Hepatocyte (in vitro differentiated cells): Measurements from ENCODE around the gene AIFM1. TPM values are rescaled to one million over a fixed set of nuclear protein-coding genes. Genes with fewer than 3 reads are reported as not detected.
A peak's percentile ranks its signal among the peaks of the same experiment; 100 is the strongest.

Experiments used
- DNase-seq: peaks from one replicate; pipeline ENCODE4 v3.0.0-alpha.2; 2016; ENCODE audit warnings: low spot score
- H2AFZ ChIP-seq: fragments of 200-600 bp; sonication (generic); 2 replicates; pipeline ENCODE4 v1.6.0; 2016; ENCODE audit warnings: antibody characterized with exemption, mild to moderate bottlenecking
- H3K27ac ChIP-seq: fragments of 200-600 bp; sonication (generic); 2 replicates; pipeline ENCODE4 v1.5.1; 2016; ENCODE audit warnings: mild to moderate bottlenecking
- H3K27me3 ChIP-seq: fragments of 200-600 bp; sonication (generic); 2 replicates; pipeline ENCODE4 v1.6.1; 2016
- H3K36me3 ChIP-seq: fragments of 200-600 bp; sonication (generic); replicated peaks from 2 replicates; pipeline ENCODE4 v1.5.1; 2016; ENCODE audit warnings: low read depth; ENCODE audit not compliant: insufficient read depth
- H3K4me1 ChIP-seq: fragments of 200-600 bp; sonication (generic); 2 replicates; pipeline ENCODE4 v1.5.1; 2016; ENCODE audit warnings: mild to moderate bottlenecking, moderate library complexity; ENCODE audit not compliant: insufficient read depth
- H3K4me2 ChIP-seq: fragments of 200-600 bp; sonication (generic); 2 replicates; pipeline ENCODE4 v1.6.0; 2016
- H3K4me3 ChIP-seq: fragments of 200-600 bp; sonication (generic); 2 replicates; pipeline ENCODE4 v1.5.1; 2016; ENCODE audit warnings: mild to moderate bottlenecking
- H3K79me2 ChIP-seq: fragments of 200-600 bp; sonication (generic); 2 replicates; pipeline ENCODE4 v1.6.0; 2017; ENCODE audit warnings: mild to moderate bottlenecking
- H3K9me2 ChIP-seq: fragments of 200-600 bp; sonication (generic); replicated peaks from 2 replicates; pipeline ENCODE4 v1.6.0; 2017; ENCODE audit warnings: mild to moderate bottlenecking; ENCODE audit not compliant: insufficient read depth
- H3K9me3 ChIP-seq: fragments of 200-600 bp; sonication (generic); 2 replicates; pipeline ENCODE4 v1.5.1; 2016; ENCODE audit warnings: low read depth, mild to moderate bottlenecking
- H4K20me1 ChIP-seq: fragments of 200-600 bp; sonication (generic); 2 replicates; pipeline ENCODE4 v1.6.0; 2016; ENCODE audit warnings: mild to moderate bottlenecking; ENCODE audit not compliant: insufficient read depth, poor library complexity, severe bottlenecking
- CTCF ChIP-seq: fragments of 200-600 bp; sonication (generic); IDR thresholded peaks from 2 replicates; pipeline ENCODE4 v1.5.1; 2016; ENCODE audit warnings: antibody characterized with exemption, mild to moderate bottlenecking; ENCODE audit not compliant: poor library complexity
- EZH2 ChIP-seq: fragments of 200-600 bp; sonication (generic); IDR thresholded peaks from 2 replicates; pipeline ENCODE4 v1.6.1; 2016; ENCODE audit warnings: antibody characterized with exemption, mild to moderate bottlenecking, borderline replicate concordance
- EZH2phosphoT487 ChIP-seq: fragments of 200-600 bp; sonication (generic); IDR thresholded peaks from one replicate; pipeline ENCODE4 v1.6.1; 2018; ENCODE audit warnings: antibody characterized with exemption, mild to moderate bottlenecking, low read depth, moderate library complexity; ENCODE audit not compliant: unreplicated experiment, severe bottlenecking
- WGBS: methylation state at CpG from one replicate; pipeline ENCODE4 v1.1.6; 2016; ENCODE audit warnings: low lambda C conversion rate; ENCODE audit errors: missing lambda C conversion rate; 5-methylcytosine and 5-hydroxymethylcytosine counted together
- polyA plus RNA-seq: library from polyadenylated mRNA; unstranded; fragments of >200 nt; fragmentation: Nextera tagmentation; extraction: Ambion mirVana; gene quantifications from 2 replicates; pipeline ENCODE4 v1.2.1, GENCODE V29; 2016
- total RNA-seq: library from RNA; depleted of rRNA; stranded (reverse); fragments of >200 nt; gene quantifications from 2 replicates; pipeline ENCODE4 v1.2.3, GENCODE V29; 2014

The AIFM1 gene
- total and polyA plus RNA-seq, 2 experiments from 2014 or later, result 54.9 to 70.8 TPM

- peak within 1 kb of the TSS; percentile 49 for H2AFZ ChIP-seq
- H3K9me2 ChIP-seq, result no peaks in the 10 kb centered on the region
- no peaks in the 10 kb centered on the region for H4K20me1 ChIP-seq
- 42% methylated on average over 24 of the region's 123 CpGs for WGBS
- peak; percentile 77 for DNase-seq
- peak within 1 kb of the TSS; percentile 99 for H3K27ac ChIP-seq
- H3K4me2 ChIP-seq, result peak within 1 kb of the TSS; percentile 76
- H3K4me1 ChIP-seq, result peaks cover 7% of the 10 kb centered on the region
- H3K79me2 ChIP-seq, result peaks cover 28% of the 10 kb centered on the region
- H3K36me3 ChIP-seq, result no peaks in the 10 kb centered on the region
- no peaks in the 10 kb centered on the region for H3K27me3 ChIP-seq
- no peaks in the 10 kb centered on the region for H3K9me3 ChIP-seq
- TF ChIP-seq EZH2phosphoT487 (no peak), CTCF (no peak), EZH2 (no peak)
- H3K4me3 ChIP-seq, result peak within 1 kb of the TSS; percentile 77
These were observed 55.0 kb downstream of the AIFM1 start, which contains the start of gene ELF4 for GRCh38 chrX:130110379-130111219. TSS of gene ELF4 (minus strand) at chrX:130110497. CDS start at chrX:130081330, 29,167 bp downstream.

GRCh38 chrX:130109429-130110378 lies 55.9 kb downstream of the AIFM1 start:
- H3K9me2 ChIP-seq, result no peaks in the 10 kb centered on the region
- H3K4me1 ChIP-seq, result peaks cover 7% of the 10 kb centered on the region
- H4K20me1 ChIP-seq, result no peaks in the 10 kb centered on the region
- H3K27ac ChIP-seq, result peak overlapping the region; percentile 99
- H3K4me3 ChIP-seq, result peak overlapping the region; percentile 77
- no peaks in the 10 kb centered on the region for H3K36me3 ChIP-seq
- peaks cover 37% of the 10 kb centered on the region for H3K79me2 ChIP-seq
- peak; percentile 40 for DNase-seq
- no peaks in the 10 kb centered on the region for H3K27me3 ChIP-seq
- WGBS, result 57% methylated on average over 39 of the region's 81 CpGs
- no peaks in the 10 kb centered on the region for H3K9me3 ChIP-seq
- peak overlapping the region; percentile 76 for H3K4me2 ChIP-seq
- peak overlapping the region; percentile 49 for H2AFZ ChIP-seq
- TF ChIP-seq CTCF (no peak), EZH2phosphoT487 (no peak), EZH2 (no peak)

- Histone ChIP-seq H3K4me2 (peak overlapping the region; percentile 76), H3K27me3 (no peaks in the 10 kb centered on the region), H3K9me2 (no peaks in the 10 kb centered on the region), H3K4me3 (peak overlapping the region; percentile 77), H4K20me1 (no peaks in the 10 kb centered on the region), H3K36me3 (no peaks in the 10 kb centered on the region), H3K9me3 (no peaks in the 10 kb centered on the region), H3K79me2 (peaks cover 42% of the 10 kb centered on the region), H2AFZ (no peak overlapping the region), H3K4me1 (peaks cover 7% of the 10 kb centered on the region), H3K27ac (peak overlapping the region; percentile 99)
- peak; percentile 46 for DNase-seq
- WGBS, result 57% methylated on average over 9 of the region's 9 CpGs
- TF ChIP-seq EZH2 (no peak), CTCF (no peak), EZH2phosphoT487 (no peak)
These were observed 56.8 kb downstream of the AIFM1 start for GRCh38 chrX:130108647-130109428.
